DOHH2 (cell line): ENCODE results near the gene GOLGA8B.

Experiments
- CTCF ChIP-seq: fragments of 200-600 bp; sonication (generic); IDR thresholded peaks from one replicate; pipeline ENCODE4 v1.5.1; 2014; ENCODE audit warnings: antibody characterized with exemption, mild to moderate bottlenecking, low read depth, low read length; ENCODE audit not compliant: poor library complexity, severe bottlenecking
- EZH2phosphoT487 ChIP-seq: fragments of 200-600 bp; sonication (generic); IDR thresholded peaks from 2 replicates; pipeline ENCODE4 v1.6.1; 2017; ENCODE audit warnings: borderline replicate concordance, mild to moderate bottlenecking, antibody characterized with exemption, low read length, moderate library complexity, mixed read lengths

GRCh38 chr15:34625007-34625406, 41.6 kb upstream of the GOLGA8B start:
- TF ChIP-seq CTCF (no peak), EZH2phosphoT487 (no peak)
